C4-2B (cell line): ENCODE results near the gene ZMYM1.

ENCODE experiments used
- CTCF ChIP-seq: fragments of 450-650 bp; conservative IDR thresholded peaks from 2 replicates; pipeline ENCODE4 v1.5.1; 2017; ENCODE audit warnings: mild to moderate bottlenecking
- ZFX ChIP-seq: fragments of 450-650 bp; IDR thresholded peaks from 2 replicates; pipeline ENCODE4 v1.6.1; 2017

DNA sequence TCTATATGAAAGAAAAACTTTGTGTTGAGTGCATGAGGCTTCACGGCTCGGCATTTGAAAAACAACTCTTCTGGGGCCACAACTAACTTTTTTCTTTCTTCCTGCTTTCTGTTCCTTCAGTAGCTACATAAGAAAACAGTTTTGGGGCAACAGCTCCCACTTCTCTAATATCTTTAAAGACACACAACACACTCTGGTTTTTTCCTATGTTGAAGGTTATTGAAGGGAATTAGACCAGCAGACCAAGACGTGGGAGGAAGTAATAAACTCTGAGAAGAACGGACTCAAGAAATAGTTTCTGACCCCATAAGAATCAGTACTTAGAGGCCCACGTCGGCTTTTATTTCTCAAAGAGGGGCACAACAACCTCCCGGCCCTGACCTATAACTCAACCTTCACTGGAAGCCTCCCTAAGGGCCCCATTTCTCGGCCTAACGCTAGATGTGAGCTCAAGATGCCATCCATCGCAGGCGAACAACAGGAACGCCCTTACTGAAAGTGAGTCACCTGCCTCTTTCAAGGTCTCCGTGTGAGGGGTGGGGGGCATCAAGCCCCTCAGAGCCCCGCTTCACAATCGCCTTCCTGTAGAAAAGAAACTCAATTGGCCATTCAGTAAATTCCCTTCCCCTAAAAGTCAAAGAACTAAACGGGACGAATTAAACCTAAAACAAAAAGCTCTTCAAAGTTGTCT lies 48.3 kb upstream of the ZMYM1 start:
- TF ChIP-seq CTCF (no peak), ZFX (no peak)
